HEK293T (cell line): ENCODE measurements around the gene NAT10.

ENCODE experiments used
- BHLHE40 ChIP-seq: fragments of 450-650 bp; IDR thresholded peaks from 2 replicates; pipeline ENCODE4 v1.6.1; 2016; ENCODE audit warnings: mild to moderate bottlenecking, moderate library complexity, borderline replicate concordance
- CTBP1 ChIP-seq: fragments of 450-650 bp; IDR thresholded peaks from 2 replicates; pipeline ENCODE4 v1.6.1; 2016; ENCODE audit warnings: borderline replicate concordance
- FOXA1 ChIP-seq: fragments of 450-650 bp; IDR thresholded peaks from 2 replicates; pipeline ENCODE4 v1.6.1; 2016; ENCODE audit warnings: mild to moderate bottlenecking
- FOXK2 ChIP-seq: fragments of 450-650 bp; IDR thresholded peaks from 2 replicates; pipeline ENCODE4 v1.6.1; 2016; ENCODE audit warnings: mild to moderate bottlenecking
- HDGF ChIP-seq: fragments of 450-650 bp; IDR thresholded peaks from 2 replicates; pipeline ENCODE4 v1.6.1; 2017; ENCODE audit warnings: antibody characterized with exemption, borderline replicate concordance
- NFRKB ChIP-seq: fragments of 450-650 bp; IDR thresholded peaks from 2 replicates; pipeline ENCODE4 v1.6.1; 2016; ENCODE audit warnings: mild to moderate bottlenecking, moderate library complexity
- SP1 ChIP-seq: fragments of 450-650 bp; IDR thresholded peaks from 2 replicates; pipeline ENCODE4 v1.6.1; 2017
- SUZ12 ChIP-seq: fragments of 450-650 bp; IDR thresholded peaks from 2 replicates; pipeline ENCODE4 v1.6.1; 2016; ENCODE audit warnings: mild to moderate bottlenecking
- TARDBP ChIP-seq: fragments of 450-650 bp; IDR thresholded peaks from 2 replicates; pipeline ENCODE4 v1.6.1; 2016
- ZNF384 ChIP-seq: fragments of 450-650 bp; IDR thresholded peaks from 2 replicates; pipeline ENCODE4 v1.6.1; 2016

DNA sequence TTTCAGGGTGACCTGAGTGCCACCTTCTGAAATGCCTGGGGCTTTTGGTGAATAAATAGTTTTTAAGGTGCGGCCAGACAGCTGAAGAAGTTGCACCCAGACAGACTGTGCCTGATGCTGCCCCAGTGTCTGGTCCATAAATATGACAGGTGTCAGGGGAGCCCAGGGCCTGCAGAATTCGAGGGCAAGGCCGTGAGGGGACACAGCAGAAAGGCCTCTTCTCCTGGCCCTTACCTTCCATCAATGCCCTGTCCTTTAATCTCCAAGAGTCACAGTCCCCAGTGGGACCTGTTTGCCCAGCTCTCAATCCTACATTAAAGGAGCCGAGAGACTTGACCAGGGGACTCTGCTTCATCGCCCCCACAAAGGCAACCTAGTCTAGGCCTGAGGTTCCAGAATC, 45.7 kb downstream of the NAT10 start:
- TF ChIP-seq FOXA1 (no peak), HDGF (no peak), SP1 (no peak), FOXK2 (no peak), SUZ12 (no peak), NFRKB (no peak), BHLHE40 (no peak), TARDBP (no peak), ZNF384 (no peak), CTBP1 (no peak)
